Astrocyte of the spinal cord (primary cell): ENCODE data around the gene COMMD1.

ENCODE experiments used
- DNase-seq: peaks from one replicate; pipeline ENCODE4 v3.0.0; 2011; ENCODE audit warnings: low read depth, low spot score
- H3K4me3 ChIP-seq: 2 replicates; pipeline ENCODE4 v1.5.1; 2011; ENCODE audit warnings: low read depth, mild to moderate bottlenecking, low read length, moderate library complexity
- in situ Hi-C: cut with HindIII; loops from 2 replicates; pipeline ENCODE4 v1.10.0; 2017; ENCODE audit warnings: low sequenced_read_pairs
- TF ChIP-seq, protein P1 (sequence below): IDR thresholded peaks from 2 replicates; pipeline ENCODE4 v1.5.1; 2012; ENCODE audit warnings: low read depth, mild to moderate bottlenecking, low read length, inconsistent platforms

The COMMD1 gene

DNA sequence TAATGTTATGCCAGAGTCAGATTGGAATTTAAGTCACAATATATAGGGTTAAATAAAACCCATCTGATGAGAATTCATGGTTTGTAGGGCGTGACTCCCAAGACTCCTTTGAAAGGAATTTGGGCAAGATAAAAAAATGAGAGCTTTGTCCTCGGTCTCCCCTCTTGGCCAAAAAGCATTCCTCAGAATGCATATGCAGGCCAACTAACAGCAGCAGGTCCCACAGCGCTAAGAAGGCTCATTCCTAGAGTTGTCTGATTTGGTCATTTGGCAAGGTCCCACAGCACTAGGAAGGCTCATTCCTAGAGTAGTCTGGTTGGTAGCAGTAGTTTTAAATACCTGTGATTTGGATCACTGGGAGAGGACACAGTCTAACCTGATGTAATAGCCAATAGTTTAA lies 184.2 kb downstream of the COMMD1 start:
- no peak for DNase-seq
- TF ChIP-seq, protein P1, sequence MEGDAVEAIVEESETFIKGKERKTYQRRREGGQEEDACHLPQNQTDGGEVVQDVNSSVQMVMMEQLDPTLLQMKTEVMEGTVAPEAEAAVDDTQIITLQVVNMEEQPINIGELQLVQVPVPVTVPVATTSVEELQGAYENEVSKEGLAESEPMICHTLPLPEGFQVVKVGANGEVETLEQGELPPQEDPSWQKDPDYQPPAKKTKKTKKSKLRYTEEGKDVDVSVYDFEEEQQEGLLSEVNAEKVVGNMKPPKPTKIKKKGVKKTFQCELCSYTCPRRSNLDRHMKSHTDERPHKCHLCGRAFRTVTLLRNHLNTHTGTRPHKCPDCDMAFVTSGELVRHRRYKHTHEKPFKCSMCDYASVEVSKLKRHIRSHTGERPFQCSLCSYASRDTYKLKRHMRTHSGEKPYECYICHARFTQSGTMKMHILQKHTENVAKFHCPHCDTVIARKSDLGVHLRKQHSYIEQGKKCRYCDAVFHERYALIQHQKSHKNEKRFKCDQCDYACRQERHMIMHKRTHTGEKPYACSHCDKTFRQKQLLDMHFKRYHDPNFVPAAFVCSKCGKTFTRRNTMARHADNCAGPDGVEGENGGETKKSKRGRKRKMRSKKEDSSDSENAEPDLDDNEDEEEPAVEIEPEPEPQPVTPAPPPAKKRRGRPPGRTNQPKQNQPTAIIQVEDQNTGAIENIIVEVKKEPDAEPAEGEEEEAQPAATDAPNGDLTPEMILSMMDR = no peak
- H3K4me3 ChIP-seq = no peak overlapping the region
- in situ Hi-C loops = no loop called here

DNA sequence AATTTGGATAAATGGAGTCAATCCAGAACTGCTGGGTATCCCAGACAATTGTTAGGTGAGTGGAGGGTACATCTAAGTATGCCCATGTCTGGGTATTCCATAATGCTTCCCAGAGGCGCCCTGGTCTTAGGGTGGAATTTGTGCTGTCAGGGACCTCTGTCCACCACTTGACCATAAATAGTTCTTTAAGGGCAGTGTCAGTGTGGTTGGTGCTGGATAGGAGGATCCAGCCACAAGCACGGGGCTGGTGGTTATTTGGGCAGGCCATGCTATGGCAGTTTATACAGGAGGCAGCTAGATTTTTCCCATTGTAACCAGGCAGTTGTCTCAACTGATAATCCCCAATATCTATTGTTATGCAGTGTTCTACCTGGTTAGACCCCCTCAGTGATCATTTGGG lies 186.0 kb downstream of the COMMD1 start:
- no peak for DNase-seq
- in situ Hi-C loops = no loop called here
- TF ChIP-seq, protein P1 = no peak
- no peak overlapping the region for H3K4me3 ChIP-seq

DNA sequence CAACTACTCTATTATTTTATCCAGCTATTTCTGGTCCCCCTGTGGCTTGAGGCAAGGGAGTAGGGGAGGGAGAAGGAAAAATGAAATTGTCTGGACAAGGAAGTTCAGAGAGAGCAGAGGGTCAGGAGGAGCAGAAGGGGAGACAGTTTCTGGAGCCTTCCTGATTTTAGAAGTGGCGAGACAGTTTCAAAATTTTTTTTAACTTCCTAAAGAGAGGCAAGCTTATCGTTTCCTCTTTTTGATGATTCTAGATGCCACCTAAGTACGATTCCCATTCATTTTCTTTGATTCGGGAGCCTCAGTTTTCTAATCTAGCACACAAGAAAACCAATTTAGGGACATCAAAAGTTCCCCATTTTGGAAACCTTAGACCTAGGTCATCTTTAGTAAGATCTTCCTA lies 193.6 kb downstream of the COMMD1 start:
- in situ Hi-C loops = no loop called here
- H3K4me3 ChIP-seq = no peak overlapping the region
- TF ChIP-seq, protein P1 = no peak
- DNase-seq = no peak

DNA sequence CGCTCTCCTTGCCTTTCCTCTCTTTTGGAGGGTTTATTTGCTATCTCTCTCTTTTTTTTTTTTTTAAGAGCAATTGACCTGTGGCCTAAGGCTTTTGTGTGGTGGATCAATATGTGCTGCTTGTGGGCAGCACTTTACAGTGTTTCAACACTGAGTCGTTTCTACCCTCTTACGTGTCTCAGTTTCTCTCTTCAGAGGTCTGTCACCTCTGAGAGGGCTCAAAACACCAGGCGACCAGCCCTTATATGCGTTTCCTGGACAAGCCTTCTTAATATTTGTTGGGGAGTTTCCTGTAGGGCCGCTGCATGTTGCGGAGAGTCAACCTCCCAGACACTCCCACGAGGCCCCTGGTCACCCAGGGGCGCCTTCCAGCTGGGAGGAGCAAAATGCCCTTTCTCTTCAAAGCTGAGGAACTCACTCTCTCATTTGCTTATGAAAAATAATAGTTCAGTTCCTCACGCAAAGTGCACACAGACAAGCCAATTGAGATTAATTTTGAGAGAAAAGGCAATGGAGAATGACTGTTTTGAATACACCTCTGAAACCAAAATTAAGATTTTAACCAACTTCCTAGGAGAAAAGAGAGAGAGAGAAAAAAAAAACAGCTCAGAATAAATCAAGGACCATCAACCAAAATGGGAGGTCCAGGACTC lies 194.2 kb downstream of the COMMD1 start:
- no peak overlapping the region for H3K4me3 ChIP-seq
- in situ Hi-C loops = no loop called here
- DNase-seq = no peak
- TF ChIP-seq, protein P1 = no peak

DNA sequence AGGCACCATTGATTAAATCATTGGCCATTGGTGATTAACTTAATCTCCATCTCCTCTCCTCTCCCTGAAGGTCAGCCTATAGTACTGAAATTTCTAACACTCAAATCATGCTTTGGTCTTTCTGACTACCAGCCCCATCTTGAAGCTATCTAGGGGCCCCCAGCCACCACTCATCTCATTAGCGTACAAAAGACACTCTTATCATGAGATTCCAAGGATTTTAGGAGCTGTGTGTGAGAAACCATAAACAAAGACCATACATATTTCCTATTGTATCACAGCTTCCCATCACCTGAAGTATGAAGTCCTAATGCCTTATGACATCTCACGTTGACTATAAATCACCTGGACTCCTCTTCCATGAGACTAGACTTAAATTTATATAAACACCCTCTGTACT lies 196.4 kb downstream of the COMMD1 start:
- DNase-seq = no peak
- TF ChIP-seq, protein P1 = no peak
- in situ Hi-C loops = no loop called here
- no peak overlapping the region for H3K4me3 ChIP-seq

DNA sequence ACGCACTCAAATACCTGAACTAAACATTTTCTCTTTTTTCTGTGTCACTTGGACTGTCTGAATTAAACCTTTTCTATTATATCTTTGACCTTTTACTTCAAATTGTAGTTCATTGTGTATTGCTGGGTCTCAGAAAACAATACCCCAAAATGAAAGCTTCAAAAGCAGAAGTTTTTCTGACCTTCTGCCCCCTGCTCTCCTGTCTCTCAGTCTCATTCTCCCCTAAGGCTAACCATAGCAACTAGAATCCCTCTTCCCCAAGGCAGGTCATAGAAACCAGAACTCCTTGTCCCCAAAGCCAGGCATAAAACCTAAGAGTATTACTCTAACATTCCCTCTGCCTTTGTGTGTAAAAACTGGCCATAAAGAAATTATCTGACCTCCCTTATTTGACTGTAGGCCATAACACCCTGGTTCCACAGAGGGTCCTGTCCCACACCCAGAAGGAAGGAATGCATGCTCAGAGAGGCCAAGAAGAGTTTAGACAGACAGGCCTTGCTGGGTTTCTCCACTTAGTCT lies 197.0 kb downstream of the COMMD1 start:
- in situ Hi-C loops = no loop called here
- H3K4me3 ChIP-seq = no peak overlapping the region
- DNase-seq = no peak
- TF ChIP-seq, protein P1 = no peak
